Breast epithelium (tissue), 4 donors: Measurements from ENCODE around the gene CAPS2. TPM values are rescaled to one million over a fixed set of nuclear protein-coding genes. Genes with fewer than 3 reads are reported as not detected.

Source experiments
- DNase-seq, 2 donors: peaks; one replicate each; pipeline ENCODE4 v3.0.0-alpha.2; 2019; ENCODE audit warnings: low spot score in 2 of 2
- H3K27ac ChIP-seq, 2 donors: fragments of 200-600 bp; sonication (generic) in 1 of 2; one replicate each; pipeline ENCODE4 v1.5.1; 2016 to 2019; ENCODE audit warnings: mild to moderate bottlenecking in 1 of 2
- H3K27me3 ChIP-seq, 2 donors: fragments of 200-600 bp; sonication (generic) in 1 of 2; one replicate each; pipeline versions ENCODE4 v1.5.1 to v1.6.0; 2017 to 2019; ENCODE audit warnings: control low read depth in 1 of 2, mild to moderate bottlenecking in 1 of 2
- H3K36me3 ChIP-seq: fragments of 200-600 bp; one replicate; pipeline ENCODE4 v1.5.1; 2019
- H3K4me1 ChIP-seq, 2 donors: fragments of 200-600 bp; sonication (generic); one replicate each; pipeline ENCODE4 v1.5.1; 2016 to 2019; ENCODE audit warnings: control low read depth in 1 of 2
- H3K4me3 ChIP-seq, 3 donors: fragments of 200-600 bp; sonication (generic); 1 replicate in 2 of 3; 2 replicates in 1 of 3; pipeline ENCODE4 v1.5.1; 2016 to 2019; ENCODE audit warnings: mild to moderate bottlenecking in 3 of 3, moderate library complexity in 2 of 3
- H3K9me3 ChIP-seq, 2 donors: fragments of 200-600 bp; sonication (generic) in 1 of 2; one replicate each; pipeline ENCODE4 v1.5.1; 2016 to 2019; ENCODE audit warnings: control low read depth in 1 of 2
- CTCF ChIP-seq, 3 donors: fragments of 450-650 bp; IDR thresholded peaks; one replicate each; pipeline ENCODE4 v1.5.1; 2016 to 2017; ENCODE audit warnings: antibody characterized with exemption in 3 of 3, mild to moderate bottlenecking in 3 of 3, moderate library complexity in 3 of 3
- POLR2A ChIP-seq: fragments of 450-650 bp; IDR thresholded peaks from one replicate; pipeline ENCODE4 v1.6.1; 2016; ENCODE audit warnings: antibody characterized with exemption, mild to moderate bottlenecking, moderate library complexity
- POLR2AphosphoS5 ChIP-seq, 3 donors: sonication (generic); formaldehyde crosslinking; IDR thresholded peaks; one replicate each; pipeline ENCODE4 v1.6.1; 2017; ENCODE audit warnings: antibody characterized with exemption in 3 of 3
- intact Hi-C: fragments of 100-400 bp; cut with DNase I; formaldehyde crosslinking; loops from one replicate; pipeline ENCODE4 v1.15.1; 2023; ENCODE audit warnings: low total_unique reads
- total RNA-seq, 3 donors: library from RNA; depleted of rRNA; stranded (reverse); fragments of >200 nt; gene quantifications; one replicate each; pipeline ENCODE4 v1.1.0, GENCODE V29; 2016

The CAPS2 gene
- total RNA-seq, 3 donors from 2014 or later, result 13.8 to 34.0 (median 14.4) TPM

- no peak for DNase-seq
These were observed 6.5 kb downstream of the CAPS2 start for GRCh38 chr12:75323663-75324062.

GRCh38 chr12:75322464-75322863 lies 7.7 kb downstream of the CAPS2 start:
- Histone ChIP-seq H3K27me3 (no peaks in the 10 kb centered on the region), H3K9me3 (no peaks in the 10 kb centered on the region), H3K4me1 (no peaks in the 10 kb centered on the region)

More at GRCh38 chr12:75323663-75324062, 6.5 kb downstream of the CAPS2 start:
- Histone ChIP-seq H3K27ac (no peak overlapping the region), H3K36me3 (no peaks in the 10 kb centered on the region), H3K4me3 (no peak overlapping the region), H3K27me3 (no peaks in the 10 kb centered on the region), H3K4me1 (no peaks in the 10 kb centered on the region), H3K9me3 (no peaks in the 10 kb centered on the region)
- no peak for TF ChIP-seq POLR2A
- no peak for TF ChIP-seq CTCF (IDR thresholded peaks at IDR 0.05)
- TF ChIP-seq POLR2AphosphoS5 (IDR thresholded peaks at IDR 0.05), result no peak
- intact Hi-C loops, result no loop called here

GRCh38 chr12:75317784-75318183 lies 12.3 kb downstream of the CAPS2 start:
- DNase-seq, result no peak
- H3K36me3 ChIP-seq, result no peaks in the 10 kb centered on the region
- intact Hi-C loops, result no loop called here
- H3K4me3 ChIP-seq, result no peak overlapping the region
- no peaks in the 10 kb centered on the region for H3K27me3 ChIP-seq
- H3K27ac ChIP-seq, result no peak overlapping the region
- no peaks in the 10 kb centered on the region for H3K4me1 ChIP-seq
- H3K9me3 ChIP-seq, result no peaks in the 10 kb centered on the region
- TF ChIP-seq POLR2A (no peak), POLR2AphosphoS5 (IDR thresholded peaks at IDR 0.05) (no peak), CTCF (IDR thresholded peaks at IDR 0.05) (no peak)

More at GRCh38 chr12:75322464-75322863, 7.7 kb downstream of the CAPS2 start:
- no peak overlapping the region for H3K27ac ChIP-seq
- TF ChIP-seq POLR2A (no peak), POLR2AphosphoS5 (IDR thresholded peaks at IDR 0.05) (no peak), CTCF (IDR thresholded peaks at IDR 0.05) (no peak)
- no peak overlapping the region for H3K4me3 ChIP-seq
- intact Hi-C loops, result no loop called here
- DNase-seq, result no peak
- no peaks in the 10 kb centered on the region for H3K36me3 ChIP-seq

- Histone ChIP-seq H3K27ac (no peak overlapping the region), H3K4me1 (no peaks in the 10 kb centered on the region), H3K36me3 (no peaks in the 10 kb centered on the region), H3K4me3 (no peak overlapping the region), H3K27me3 (no peaks in the 10 kb centered on the region), H3K9me3 (no peaks in the 10 kb centered on the region)
- intact Hi-C loops, result loop anchor here (2.0 kb wide), 1 partner anchor 23 kb away; no protein-coding TSS in a partner anchor
- no peak for DNase-seq
- TF ChIP-seq POLR2A (no peak), POLR2AphosphoS5 (IDR thresholded peaks at IDR 0.05) (no peak), CTCF (IDR thresholded peaks at IDR 0.05) (no peak)
These were observed 14.6 kb downstream of the CAPS2 start for GRCh38 chr12:75315518-75315917.

- no peak overlapping the region for H3K27ac ChIP-seq
- no peak for DNase-seq
- no peak overlapping the region for H3K4me3 ChIP-seq
- TF ChIP-seq CTCF (IDR thresholded peaks at IDR 0.05), result no peak
- TF ChIP-seq POLR2A, result no peak
- TF ChIP-seq POLR2AphosphoS5 (IDR thresholded peaks at IDR 0.05), result no peak
- H3K9me3 ChIP-seq, result no peaks in the 10 kb centered on the region
- no peaks in the 10 kb centered on the region for H3K27me3 ChIP-seq
- no peaks in the 10 kb centered on the region for H3K36me3 ChIP-seq
- no peaks in the 10 kb centered on the region for H3K4me1 ChIP-seq
- intact Hi-C loops, result no loop called here
These were observed 18.8 kb downstream of the CAPS2 start for GRCh38 chr12:75311369-75311768.
